GM03348 (cell line): ENCODE results near the gene FAM50A.
A peak's percentile ranks its signal among the peaks of the same experiment; 100 is the strongest.

Source experiments
- DNase-seq: peaks from one replicate; pipeline ENCODE4 v3.0.0; 2012; ENCODE audit warnings: low spot score

Gene FAM50A

DNA sequence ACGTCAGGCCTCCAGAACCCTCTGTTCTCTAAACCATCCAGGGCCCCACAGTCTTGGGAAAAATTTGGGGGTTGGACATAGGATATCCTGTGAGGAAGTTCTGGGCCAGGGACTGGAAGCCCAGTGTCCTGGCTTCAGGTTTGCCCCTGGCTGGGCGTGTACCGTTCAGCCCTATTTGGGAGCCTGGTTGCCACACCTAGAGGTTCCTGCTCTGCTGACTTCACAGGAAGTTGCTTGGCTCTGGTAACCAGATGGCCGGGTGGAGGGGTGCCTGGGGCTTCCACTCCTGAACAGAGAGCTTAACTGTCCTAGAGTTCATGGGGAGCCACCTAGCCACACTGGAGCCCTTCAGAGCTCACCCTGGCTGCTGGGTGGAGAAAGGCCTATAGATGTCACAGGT lies 31.5 kb upstream of the FAM50A start:
- no peak for DNase-seq

DNA sequence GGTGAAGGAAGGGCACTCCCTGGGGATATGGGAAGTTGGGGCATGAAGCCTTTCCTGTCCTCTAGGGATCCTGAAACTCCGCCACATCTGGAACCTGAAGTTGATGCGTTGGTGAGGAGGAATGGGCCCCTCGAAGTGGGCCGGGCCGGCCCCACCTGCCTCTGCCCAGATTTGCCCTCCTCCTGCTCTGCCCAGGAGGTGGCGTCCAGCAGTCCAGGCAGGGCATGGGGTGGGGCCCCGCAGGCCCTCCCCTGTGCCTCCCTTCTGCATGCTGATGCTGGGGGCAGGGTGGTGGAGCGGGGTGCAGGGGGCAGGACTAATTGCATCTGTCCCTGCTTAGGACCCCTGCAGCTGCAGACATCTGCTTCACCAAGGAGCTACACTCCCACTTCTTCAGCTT lies 30.8 kb upstream of the FAM50A start:
- no peak for DNase-seq

- no peak for DNase-seq
Measured at GRCh38 chrX:154417157-154417556, 26.8 kb upstream of the FAM50A start.

DNA sequence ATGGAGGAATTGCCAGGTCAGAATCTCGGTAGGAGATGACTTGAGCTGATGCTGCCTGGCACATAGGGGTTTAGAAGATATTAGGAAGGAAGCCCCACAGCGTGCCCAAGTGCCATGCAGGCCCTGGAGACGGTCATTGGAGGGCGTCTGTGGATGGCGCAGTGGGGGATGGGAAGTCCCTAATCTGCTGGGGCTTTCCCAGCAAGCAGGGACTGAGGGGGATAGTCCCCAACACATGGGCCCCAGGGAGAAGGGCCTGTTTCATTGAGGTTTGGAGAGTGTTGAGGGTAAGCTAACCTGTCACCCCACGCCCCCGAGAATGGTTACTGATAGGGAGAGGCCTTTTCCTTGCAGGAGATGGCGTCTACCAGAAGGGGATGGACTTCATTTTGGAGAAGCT lies 24.8 kb upstream of the FAM50A start:
- no peak for DNase-seq

DNA sequence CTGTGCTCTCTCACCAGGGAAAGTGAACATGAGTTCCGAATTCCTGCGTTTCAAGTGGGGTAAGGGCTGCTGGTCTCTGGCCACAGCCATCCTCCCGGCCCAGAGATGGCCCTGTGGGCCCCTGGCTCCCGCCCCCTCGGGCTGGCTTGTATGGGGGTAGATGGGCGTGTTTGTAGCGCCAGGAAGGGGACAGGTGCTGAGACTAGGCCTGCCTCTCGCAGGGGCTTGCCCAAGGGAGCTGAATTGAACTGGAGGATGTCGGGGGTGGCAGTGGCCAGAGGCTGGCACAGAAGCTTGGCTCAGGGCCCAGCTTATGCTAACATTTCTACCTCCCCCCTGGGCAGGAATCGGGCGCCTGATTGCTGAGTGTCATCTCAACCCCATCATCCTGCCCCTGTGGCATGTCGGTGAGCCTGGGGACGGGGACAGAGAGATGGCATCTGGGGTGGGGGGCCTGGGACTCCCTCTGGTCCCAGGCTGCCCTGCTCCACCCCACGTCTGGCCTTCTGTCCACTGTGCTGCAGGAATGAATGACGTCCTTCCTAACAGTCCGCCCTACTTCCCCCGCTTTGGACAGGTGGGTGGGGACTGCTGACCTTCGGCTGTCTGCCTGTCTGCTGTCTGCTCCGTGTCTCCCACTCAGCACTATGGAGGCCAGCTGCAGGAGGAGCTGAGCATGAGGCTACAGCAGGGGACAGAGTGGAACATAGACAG lies 24.1 kb upstream of the FAM50A start:
- no peak for DNase-seq

- no peak for DNase-seq
Measured at GRCh38 chrX:154420402-154420756, 23.6 kb upstream of the FAM50A start.

DNA sequence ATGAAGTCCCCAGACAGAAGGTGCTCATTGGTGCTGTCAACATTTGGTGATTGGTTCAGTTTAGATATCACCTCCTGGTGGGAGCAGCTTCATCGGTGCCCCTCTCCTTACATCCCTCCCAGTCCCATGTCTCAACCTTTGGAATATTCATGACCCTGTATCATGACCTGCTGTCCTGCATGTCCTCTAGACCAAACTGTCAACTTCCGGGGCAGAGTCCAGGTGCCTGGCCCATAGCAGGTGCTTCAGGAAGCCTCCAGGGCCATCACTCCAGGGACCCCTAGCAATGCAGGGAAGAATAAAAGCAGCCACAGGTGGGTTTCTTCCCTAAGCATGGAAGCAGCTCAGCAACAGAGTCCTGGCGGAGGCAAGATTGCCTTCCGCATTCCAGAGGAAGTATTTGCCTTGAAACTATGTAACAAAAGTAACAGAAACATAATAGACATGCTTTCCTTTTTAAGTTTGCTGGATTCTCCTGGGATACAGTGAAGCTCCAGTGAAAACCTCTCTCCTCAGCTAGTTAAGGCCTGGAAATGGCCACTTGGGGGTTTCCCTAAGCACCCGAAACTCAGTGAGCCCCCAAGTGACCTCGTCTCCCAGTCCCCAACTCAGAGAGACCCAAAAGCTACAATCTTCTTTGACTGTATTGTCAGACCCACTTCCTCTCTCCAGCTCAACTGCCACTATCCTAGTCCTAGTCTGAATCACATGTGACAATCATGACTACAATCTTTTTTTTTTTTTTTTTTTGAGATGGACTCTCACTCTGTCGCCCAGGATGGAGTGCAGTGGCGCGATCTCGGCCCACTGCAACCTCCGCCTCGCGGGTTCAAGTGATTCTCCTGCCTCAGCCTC lies 16.8 kb upstream of the FAM50A start:
- no peak for DNase-seq

DNA sequence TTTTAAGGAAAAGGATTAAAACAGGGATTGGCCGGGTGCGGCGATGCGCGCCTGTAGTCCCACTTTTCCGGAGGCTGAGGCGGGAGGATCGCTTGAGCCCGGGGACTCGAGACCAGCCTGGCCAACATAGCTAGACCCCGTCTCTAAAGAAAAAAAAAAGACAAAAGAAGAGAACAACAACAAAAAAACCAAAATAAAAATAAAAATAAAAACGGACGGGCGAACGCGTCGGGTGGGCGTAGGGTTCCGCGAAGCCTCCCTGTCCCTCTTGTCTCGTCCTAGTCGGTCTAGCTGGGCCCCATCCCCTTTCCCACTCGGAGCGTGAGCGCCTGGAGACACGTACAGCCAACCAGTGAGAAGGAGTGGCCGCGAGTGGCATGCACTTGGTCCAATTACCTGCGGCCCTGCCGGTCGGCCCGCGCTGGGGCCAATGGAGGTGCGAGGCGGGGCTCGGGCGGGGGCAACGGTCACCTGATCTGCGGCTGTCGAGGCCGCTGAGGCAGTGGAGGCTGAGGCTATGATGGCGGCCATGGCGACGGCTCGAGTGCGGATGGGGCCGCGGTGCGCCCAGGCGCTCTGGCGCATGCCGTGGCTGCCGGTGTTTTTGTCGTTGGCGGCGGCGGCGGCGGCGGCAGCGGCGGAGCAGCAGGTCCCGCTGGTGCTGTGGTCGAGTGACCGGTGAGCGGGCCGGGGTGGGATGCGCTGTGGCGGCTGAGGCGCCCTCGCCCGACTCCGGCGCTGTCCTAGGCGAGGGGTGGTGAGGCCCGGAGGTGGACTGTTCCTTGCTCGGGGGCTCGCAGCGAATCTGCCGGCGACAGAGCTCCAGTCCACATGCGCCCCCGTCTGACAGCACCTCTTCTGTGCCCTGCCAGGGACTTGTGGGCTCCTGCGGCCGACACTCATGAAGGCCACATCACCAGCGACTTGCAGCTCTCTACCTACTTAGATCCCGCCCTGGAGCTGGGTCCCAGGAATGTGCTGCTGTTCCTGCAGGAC lies 15.5 kb upstream of the FAM50A start, which contains the start of gene ATP6AP1:
TSS of gene ATP6AP1 (plus strand) at position 502 of the 996 bp plus-strand sequence. CDS start at position 518, 16 bp downstream.
- DNase-seq: peak; percentile 95

DNA sequence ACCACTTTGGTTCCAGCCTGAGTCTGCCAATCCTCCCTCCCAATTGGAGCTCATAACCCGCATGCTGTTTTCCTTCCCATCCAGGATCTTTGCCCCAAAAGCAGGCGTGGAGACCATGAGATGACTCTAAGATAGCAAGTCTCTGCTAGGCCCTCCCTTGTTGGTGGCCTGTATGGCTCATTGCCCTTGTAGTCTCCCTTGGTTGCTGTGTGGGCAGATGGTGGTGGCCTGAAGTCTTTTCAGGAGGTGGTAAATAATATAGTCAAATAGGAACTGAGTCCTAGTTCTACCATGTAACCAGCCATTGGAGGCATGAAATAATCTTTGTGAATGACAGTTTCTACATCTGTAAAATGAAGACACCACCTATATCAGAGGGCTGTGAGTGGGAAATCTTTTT lies 14.2 kb upstream of the FAM50A start:
- no peak for DNase-seq

DNA sequence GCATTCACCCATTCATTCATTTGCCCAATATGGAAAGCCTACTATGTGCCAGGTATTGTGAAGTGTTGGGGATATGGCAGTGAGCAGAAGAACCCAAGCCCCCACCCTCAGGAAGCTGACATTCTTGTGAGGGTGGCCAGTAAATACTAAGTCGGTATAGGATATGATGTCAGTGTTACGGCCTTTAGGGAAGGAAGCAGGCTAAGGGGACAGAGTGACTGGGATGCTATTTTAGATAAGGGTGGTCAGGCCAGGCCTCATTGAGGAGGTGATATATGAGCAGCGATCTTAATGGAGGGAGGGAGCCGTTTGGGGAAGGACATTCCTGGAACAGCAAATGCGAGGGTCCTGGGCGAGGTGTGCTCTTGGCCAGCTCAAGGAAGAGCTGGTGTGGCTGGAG lies 13.5 kb upstream of the FAM50A start:
- DNase-seq: no peak

DNA sequence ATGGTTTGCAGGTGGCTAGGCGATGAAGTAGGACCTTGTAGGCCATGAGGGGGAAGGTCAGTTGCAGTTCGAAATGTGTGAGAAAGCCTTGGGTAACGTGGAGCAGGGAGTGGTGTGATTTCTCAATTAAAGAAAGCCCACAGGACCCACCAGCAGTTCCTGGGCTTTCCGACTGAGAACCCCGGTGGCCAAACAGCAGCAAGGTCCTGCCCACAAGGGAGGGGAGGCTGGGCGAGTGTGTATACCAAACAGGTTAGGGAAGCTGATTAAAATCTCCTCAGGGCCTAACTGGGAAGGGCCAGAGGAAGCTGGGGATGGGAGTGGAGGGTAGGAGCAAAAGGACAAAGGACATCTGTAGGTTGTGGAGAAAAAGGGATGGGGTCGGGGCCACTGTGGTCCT lies 13.0 kb upstream of the FAM50A start:
- DNase-seq: no peak

GRCh38 chrX:154431341-154431740 lies 12.6 kb upstream of the FAM50A start:
- no peak for DNase-seq

GRCh38 chrX:154432210-154432609 lies 11.7 kb upstream of the FAM50A start:
- DNase-seq: no peak

DNA sequence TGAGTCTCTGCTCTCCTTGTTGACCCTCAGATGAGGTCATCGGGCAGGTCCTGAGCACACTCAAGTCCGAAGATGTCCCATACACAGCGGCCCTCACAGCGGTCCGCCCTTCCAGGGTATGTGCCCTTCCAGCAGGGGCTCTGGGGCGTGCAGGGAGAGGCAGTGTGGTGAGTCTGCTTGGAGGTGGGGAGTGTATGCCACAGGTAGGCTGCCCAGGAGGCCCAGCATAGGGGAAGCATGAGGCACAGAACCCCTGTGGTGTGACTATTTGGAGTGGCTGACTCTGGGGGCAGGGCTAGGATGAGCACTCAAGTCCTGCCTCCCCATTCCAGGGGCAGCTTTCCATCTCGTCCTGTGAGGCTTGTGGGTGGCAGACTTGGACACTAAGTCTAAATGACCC lies 10.3 kb upstream of the FAM50A start:
- no peak for DNase-seq

DNA sequence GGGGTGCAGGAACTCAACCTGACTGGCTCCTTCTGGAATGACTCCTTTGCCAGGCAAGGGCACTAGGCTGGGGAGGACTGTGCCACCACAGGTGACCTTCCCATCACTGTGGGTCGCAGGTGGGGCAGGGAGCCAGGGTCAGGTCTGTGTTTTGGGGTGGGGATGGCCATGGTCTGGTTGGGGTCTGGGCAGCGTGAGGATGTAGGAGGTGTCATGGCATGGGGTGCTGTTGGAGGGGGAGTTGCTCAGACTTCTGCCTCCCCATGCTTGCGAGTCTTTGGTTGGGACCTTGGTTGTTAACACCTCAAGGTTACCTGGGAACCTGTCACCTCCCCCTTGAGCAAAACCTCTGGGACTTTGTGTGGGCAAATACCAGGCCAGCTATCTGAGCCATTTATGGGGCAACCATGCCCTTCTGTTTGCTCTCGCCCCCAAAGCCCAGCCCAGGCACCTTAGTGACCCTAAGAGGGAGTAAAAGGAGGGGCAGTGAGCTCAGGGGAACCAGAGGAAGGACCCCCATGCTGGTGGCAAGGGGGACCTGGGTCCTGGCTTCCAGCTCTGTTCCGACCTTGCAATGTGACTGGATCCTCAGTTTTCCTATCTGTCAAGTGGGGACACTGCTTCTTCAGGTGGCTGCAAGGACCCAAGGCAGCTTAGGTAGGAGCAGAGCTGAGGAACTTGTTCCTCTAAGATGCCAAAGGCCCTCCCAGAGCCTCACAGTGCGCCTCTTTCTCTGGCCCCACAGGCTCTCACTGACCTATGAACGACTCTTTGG lies 9.4 kb upstream of the FAM50A start:
- no peak for DNase-seq

DNA sequence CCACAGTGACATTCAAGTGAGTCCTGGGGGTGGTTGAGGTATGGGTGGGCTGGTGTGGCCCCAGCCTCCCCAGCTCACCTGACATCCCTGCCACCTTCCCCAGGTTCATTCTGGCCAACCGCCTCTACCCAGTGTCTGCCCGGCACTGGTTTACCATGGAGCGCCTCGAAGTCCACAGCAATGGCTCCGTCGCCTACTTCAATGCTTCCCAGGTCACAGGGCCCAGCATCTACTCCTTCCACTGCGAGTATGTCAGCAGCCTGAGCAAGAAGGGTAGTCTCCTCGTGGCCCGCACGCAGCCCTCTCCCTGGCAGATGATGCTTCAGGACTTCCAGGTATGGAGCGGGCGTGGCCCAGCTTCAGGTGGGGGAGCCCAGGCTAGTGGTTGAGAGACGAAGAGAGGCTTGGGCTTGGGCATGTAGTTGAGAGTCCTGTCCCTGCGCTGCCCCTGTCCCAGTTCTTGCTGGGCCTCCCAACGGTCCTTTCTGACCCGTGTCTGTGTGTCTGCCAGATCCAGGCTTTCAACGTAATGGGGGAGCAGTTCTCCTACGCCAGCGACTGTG lies 8.7 kb upstream of the FAM50A start:
- DNase-seq: no peak

GRCh38 chrX:154436374-154436982 lies 7.5 kb upstream of the FAM50A start:
- peak; percentile 90 for DNase-seq

DNA sequence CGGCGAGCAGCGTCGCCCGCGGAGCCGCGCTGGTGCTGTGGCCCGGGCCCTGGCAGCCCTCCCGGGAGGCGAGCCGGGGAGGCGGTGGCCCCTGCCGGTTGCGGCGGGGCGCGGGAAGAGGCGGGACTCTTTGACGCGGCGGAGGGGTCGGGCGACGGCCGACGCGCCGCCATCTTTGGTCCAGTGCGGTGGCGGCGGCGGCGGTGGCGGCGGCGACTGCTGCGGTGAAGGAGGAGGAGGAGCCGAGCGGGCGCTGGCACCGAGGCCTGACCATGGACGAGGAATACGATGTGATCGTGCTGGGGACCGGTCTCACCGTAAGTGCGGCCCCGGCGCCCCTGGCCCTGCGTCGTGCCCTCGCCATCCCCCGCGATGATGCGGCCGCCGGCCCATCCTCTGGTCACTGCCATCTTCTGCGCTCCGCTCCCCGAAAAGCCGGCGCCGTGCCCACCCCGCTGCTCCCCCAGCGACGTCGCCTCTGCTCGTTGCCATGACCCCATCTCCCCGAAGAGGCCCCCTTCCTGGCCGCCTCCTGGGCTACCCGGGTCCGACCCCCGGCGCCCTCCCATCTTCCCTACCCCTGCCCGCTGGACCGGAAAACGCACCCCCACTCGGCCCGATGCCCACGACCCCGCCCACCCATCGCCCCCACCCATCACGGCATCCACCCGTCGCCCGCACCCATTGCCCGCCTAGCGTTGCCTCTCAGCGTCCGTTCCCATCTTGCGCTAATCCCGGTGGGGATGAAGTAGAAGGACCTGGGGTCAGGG lies 6.8 kb upstream of the FAM50A start, which contains the start of gene GDI1:
TSS of gene GDI1 (plus strand) at position 172 of the 770 bp plus-strand sequence. CDS start at position 273, 101 bp downstream.
- DNase-seq: peak; percentile 66

GRCh38 chrX:154437971-154438893 lies 5.7 kb upstream of the FAM50A start:
- no peak for DNase-seq
